IMR-90 (cell line): Measurements from ENCODE around the gene TRIM71. TPM values are rescaled to one million over a fixed set of nuclear protein-coding genes. Genes with fewer than 3 reads are reported as not detected.

Experiments used
- ATAC-seq: fragments of 200-7000 bp; cut with Tn5 transposase; 2 replicates; pipeline ENCODE4 v1.9.1; 2020; ENCODE audit warnings: low read depth, mild to moderate bottlenecking, moderate library complexity
- BruUV-seq: library from RNA; stranded (reverse); fragments of 400-500 nt; replicated peaks from 2 replicates; lab custom pipeline; 2021; lab: Mats Ljungman, UMichigan
- CTCF ChIA-PET: fragments of 300-600 bp; formaldehyde crosslinking; extraction: SDS; loops from one replicate; lab custom pipeline; 2021; ENCODE audit warnings: antibody characterized with exemption; lab: Yijun Ruan, JAX
- POLR2A ChIA-PET: fragments of 300-600 bp; sonication (Branson Sonifier 250); formaldehyde crosslinking; loops from one replicate; lab custom pipeline; 2022; ENCODE audit warnings: antibody characterized with exemption; ENCODE audit not compliant: unreplicated experiment; lab: Charles Lee
- DNase-seq: peaks from one replicate; pipeline ENCODE4 v3.0.0; 2013
- H2AFZ ChIP-seq: replicated peaks from 2 replicates; pipeline ENCODE3; 2013; ENCODE audit warnings: low read length, mild to moderate bottlenecking; ENCODE audit not compliant: poor library complexity
- H2AK5ac ChIP-seq: 2 replicates; pipeline ENCODE4 v1.6.1; 2013; ENCODE audit warnings: low read depth, low read length, inconsistent platforms
- H2AK9ac ChIP-seq: replicated peaks from 2 replicates; pipeline ENCODE3; 2013; ENCODE audit warnings: mild to moderate bottlenecking, low read depth, low read length, moderate library complexity; ENCODE audit not compliant: poor library complexity
- H2BK120ac ChIP-seq: 2 replicates; pipeline ENCODE4 v1.6.1; 2013; ENCODE audit warnings: low read depth, low read length, inconsistent platforms
- H2BK15ac ChIP-seq: 3 replicates; pipeline ENCODE4 v1.6.1; 2013; ENCODE audit warnings: low read depth, low read length, inconsistent platforms
- H2BK20ac ChIP-seq: 2 replicates; pipeline ENCODE4 v1.6.1; 2013; ENCODE audit warnings: low read depth, mild to moderate bottlenecking, inconsistent platforms, low read length, moderate library complexity
- H2BK5ac ChIP-seq: 2 replicates; pipeline ENCODE4 v1.6.1; 2013; ENCODE audit warnings: mild to moderate bottlenecking, low read depth, low read length, inconsistent platforms; ENCODE audit not compliant: poor library complexity, severe bottlenecking
- H3K14ac ChIP-seq: replicated peaks from 2 replicates; pipeline ENCODE4 v1.6.1; 2013; ENCODE audit warnings: low read depth, low read length, inconsistent platforms
- H3K18ac ChIP-seq: 2 replicates; pipeline ENCODE4 v1.6.1; 2013; ENCODE audit warnings: low read depth, low read length, control low read depth
- H3K23ac ChIP-seq: 2 replicates; pipeline ENCODE4 v1.6.1; 2013; ENCODE audit warnings: low read depth, low read length, inconsistent platforms
- H3K27ac ChIP-seq: 2 replicates; pipeline ENCODE4 v1.5.1; 2013; ENCODE audit warnings: mild to moderate bottlenecking, control low read depth, low read length; ENCODE audit not compliant: insufficient read depth
- H3K27me3 ChIP-seq: 2 replicates; pipeline ENCODE4 v1.6.1; 2013; ENCODE audit warnings: low read length; ENCODE audit not compliant: control insufficient read depth, insufficient read depth
- H3K36me3 ChIP-seq: 2 replicates; pipeline ENCODE4 v1.6.1; 2013; ENCODE audit warnings: low read length, mixed read lengths; ENCODE audit not compliant: control insufficient read depth, insufficient read depth
- H3K4ac ChIP-seq: 2 replicates; pipeline ENCODE4 v1.6.1; 2013; ENCODE audit warnings: low read depth, low read length, inconsistent platforms
- H3K4me1 ChIP-seq: 2 replicates; pipeline ENCODE4 v1.6.1; 2013; ENCODE audit warnings: low read length, mixed read lengths; ENCODE audit not compliant: control insufficient read depth, insufficient read depth
- H3K4me2 ChIP-seq: 2 replicates; pipeline ENCODE4 v1.6.1; 2013; ENCODE audit warnings: low read depth, mild to moderate bottlenecking, control low read depth, low read length, moderate library complexity
- H3K4me3 ChIP-seq: 2 replicates; pipeline ENCODE4 v1.5.1; 2013; ENCODE audit warnings: low read depth, mild to moderate bottlenecking, control low read depth, low read length, moderate library complexity; ENCODE audit not compliant: insufficient read depth
- H3K56ac ChIP-seq: 2 replicates; pipeline ENCODE4 v1.6.1; 2013; ENCODE audit warnings: low read length, inconsistent platforms; ENCODE audit not compliant: insufficient read depth; ENCODE audit errors: extremely low read depth
- H3K79me1 ChIP-seq, 2 experiments: 2 replicates each; pipeline ENCODE4 v1.6.1; 2013; ENCODE audit warnings: low read length in 2 of 2, inconsistent platforms in 1 of 2, low read depth in 1 of 2
- H3K9ac ChIP-seq: 2 replicates; pipeline ENCODE4 v1.6.1; 2013; ENCODE audit warnings: low read depth, low read length, control low read depth
- H3K9me1 ChIP-seq: 2 replicates; pipeline ENCODE4 v1.6.1; 2013; ENCODE audit warnings: low read length, inconsistent platforms; ENCODE audit not compliant: insufficient read depth
- H3K9me3 ChIP-seq: 2 replicates; pipeline ENCODE4 v1.6.1; 2013; ENCODE audit warnings: low read length; ENCODE audit not compliant: control insufficient read depth, insufficient read depth
- H4K20me1 ChIP-seq: 2 replicates; pipeline ENCODE4 v1.6.1; 2013; ENCODE audit warnings: low read length, inconsistent platforms; ENCODE audit not compliant: insufficient read depth
- H4K5ac ChIP-seq: 2 replicates; pipeline ENCODE4 v1.6.1; 2013; ENCODE audit warnings: mild to moderate bottlenecking, low read depth, low read length, control low read depth
- H4K8ac ChIP-seq, 2 experiments: 2 replicates each; pipeline ENCODE4 v1.6.1; 2013; ENCODE audit warnings: low read depth in 2 of 2, low read length in 2 of 2, control low read depth in 1 of 2, inconsistent platforms in 1 of 2
- H4K91ac ChIP-seq: 2 replicates; pipeline ENCODE4 v1.6.1; 2013; ENCODE audit warnings: low read depth, low read length, inconsistent platforms; ENCODE audit not compliant: insufficient read depth
- CHD1 ChIP-seq: IDR thresholded peaks from 2 replicates; pipeline ENCODE4 v1.6.1; 2012; ENCODE audit warnings: low read depth, low read length, improper control_type of control experiment
- RFX5 ChIP-seq: IDR thresholded peaks from 2 replicates; pipeline ENCODE4 v1.8.0; 2012; ENCODE audit warnings: low read depth, mild to moderate bottlenecking, low read length, moderate library complexity
- WGBS, 2 experiments: methylation state at CpG; one replicate each; pipeline versions ENCODE4 v1.1.5 to v1.1.7; 2013; ENCODE audit warnings: missing lambda C conversion rate in 2 of 2; ENCODE audit not compliant: insufficient read length in 1 of 2; ENCODE audit errors: extremely low coverage in 2 of 2; 5-methylcytosine and 5-hydroxymethylcytosine counted together
- dilution Hi-C: fragments of 300-500 bp; cut with HindIII; formaldehyde crosslinking; loops from one replicate; pipeline ENCODE4 v1.14.3; 2018; ENCODE audit warnings: low sequenced_read_pairs; ENCODE audit not compliant: unreplicated experiment
- in situ Hi-C: fragments of 300-500 bp; cut with MboI; formaldehyde crosslinking; loops from 3 replicates; pipeline ENCODE4 v1.14.3; 2019; ENCODE audit warnings: low sequenced_read_pairs, inconsistent platforms, mixed read lengths
- intact Hi-C: fragments of 100-400 bp; cut with micrococcal nuclease; formaldehyde crosslinking; loops from 2 replicates; pipeline ENCODE4 v1.10.0; 2022
- polyA plus RNA-seq, 3 experiments: library from polyadenylated mRNA; depleted of rRNA; stranded (reverse); fragments of >200 nt; gene quantifications; 2 replicates each; pipeline ENCODE4 v1.2.3, GENCODE V29; 2012; ENCODE audit warnings: low replicate concordance in 1 of 3
- total RNA-seq: library from RNA; depleted of rRNA; stranded (reverse); fragments of >200 nt; gene quantifications from 2 replicates; pipeline ENCODE4 v1.2.3, GENCODE V29; 2012

The TRIM71 gene
- total and polyA plus RNA-seq, 2 of the 4 experiments (the other 2 are of a cell fraction) = not detected

DNA sequence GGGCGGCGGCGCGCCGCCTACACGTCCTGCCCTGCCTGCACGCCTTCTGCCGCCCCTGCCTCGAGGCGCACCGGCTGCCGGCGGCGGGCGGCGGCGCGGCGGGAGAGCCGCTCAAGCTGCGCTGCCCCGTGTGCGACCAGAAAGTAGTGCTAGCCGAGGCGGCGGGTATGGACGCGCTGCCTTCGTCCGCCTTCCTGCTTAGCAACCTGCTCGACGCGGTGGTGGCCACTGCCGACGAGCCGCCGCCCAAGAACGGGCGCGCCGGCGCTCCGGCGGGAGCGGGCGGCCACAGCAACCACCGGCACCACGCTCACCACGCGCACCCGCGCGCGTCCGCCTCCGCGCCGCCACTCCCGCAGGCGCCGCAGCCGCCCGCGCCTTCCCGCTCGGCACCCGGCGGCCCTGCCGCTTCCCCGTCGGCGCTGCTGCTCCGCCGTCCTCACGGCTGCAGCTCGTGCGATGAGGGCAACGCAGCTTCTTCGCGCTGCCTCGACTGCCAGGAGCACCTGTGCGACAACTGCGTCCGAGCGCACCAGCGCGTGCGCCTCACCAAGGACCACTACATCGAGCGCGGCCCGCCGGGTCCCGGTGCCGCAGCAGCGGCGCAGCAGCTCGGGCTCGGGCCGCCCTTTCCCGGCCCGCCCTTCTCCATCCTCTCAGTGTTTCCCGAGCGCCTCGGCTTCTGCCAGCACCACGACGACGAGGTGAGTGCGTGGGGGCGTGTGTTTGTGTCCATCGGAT, 602 bp downstream of the TRIM71 start:
- H3K23ac ChIP-seq = no peak overlapping the region
- no peak overlapping the region for H2BK15ac ChIP-seq
- no TSS peak for BruUV-seq
- no peak overlapping the region for H3K4me3 ChIP-seq
- ChIA-PET POLR2A (no interaction called here), CTCF (no interaction called here)
- no peak for ATAC-seq
- no peak for DNase-seq
- dilution Hi-C loops (no loop called here), intact Hi-C loops (loop anchor here (10.0 kb wide), 2 partner anchors 116 to 1736 kb away; no protein-coding TSS in a partner anchor), in situ Hi-C loops (no loop called here)
- no peak overlapping the region for H4K8ac ChIP-seq
- H3K4ac ChIP-seq = no peak overlapping the region
- no peaks in the 10 kb centered on the region for H4K20me1 ChIP-seq
- no peak overlapping the region for H3K27ac ChIP-seq
- H2AK5ac ChIP-seq = no peak overlapping the region
- no peaks in the 10 kb centered on the region for H3K9me1 ChIP-seq
- H3K79me1 ChIP-seq = no peaks in the 10 kb centered on the region
- H2BK5ac ChIP-seq = no peak overlapping the region
- no peak overlapping the region for H3K18ac ChIP-seq
- no peak overlapping the region for H2AK9ac ChIP-seq
- H2BK120ac ChIP-seq = no peak overlapping the region
- peaks cover 81% of the 10 kb centered on the region for H3K27me3 ChIP-seq
- H3K14ac ChIP-seq = no peak overlapping the region
- no peak overlapping the region for H3K4me2 ChIP-seq
- no peak overlapping the region for H4K5ac ChIP-seq
- no peak overlapping the region for H3K9ac ChIP-seq
- TF ChIP-seq RFX5 (no peak), CHD1 (no peak)
- no peak overlapping the region for H4K91ac ChIP-seq
- no peak overlapping the region for H2BK20ac ChIP-seq
- peak overlapping the region; percentile 56 for H2AFZ ChIP-seq
- H3K56ac ChIP-seq = no peak overlapping the region
- no peaks in the 10 kb centered on the region for H3K36me3 ChIP-seq
- peaks cover 3% of the 10 kb centered on the region; the same call in 1 of the 2 replicates for H3K4me1 ChIP-seq
- H3K9me3 ChIP-seq = peaks cover 21% of the 10 kb centered on the region
- WGBS, 2 experiments = 4% methylated on average over 72 of the region's 111 CpGs; no CpG with 5 or more reads in 1 of the 2 experiments
